Right lobe of liver (tissue), 4 donors: ENCODE data around the gene TRIM28.

Source experiments
- CTCF ChIP-seq, 4 donors: fragments of 200-600 bp in 3 of 4; fragments of 450-650 bp in 1 of 4; IDR thresholded peaks; one replicate each; pipeline versions ENCODE4 v1.5.1 to v1.8.0; 2016 to 2022; ENCODE audit warnings: antibody characterized with exemption in 4 of 4, mild to moderate bottlenecking in 2 of 4
- POLR2A ChIP-seq: fragments of 450-650 bp; IDR thresholded peaks from one replicate; pipeline ENCODE4 v1.6.1; 2017; ENCODE audit warnings: antibody characterized with exemption, mild to moderate bottlenecking
- donor health status: DM: no; HTN: no; CAD: no.
- donor health status: DM: no; HTN: no; CAD: no.
- donor health status: DM: no; HTN: yes; CAD: no.

- TF ChIP-seq CTCF (IDR thresholded peaks at IDR 0.05) (no peak), POLR2A (no peak)
These were observed 27.7 kb downstream of the TRIM28 start for GRCh38 chr19:58571575-58571947.
